Posterior vena cava (tissue), 2 donors: ENCODE results near the gene ELANE. TPM values are rescaled to one million over a fixed set of nuclear protein-coding genes. Genes with fewer than 3 reads are reported as not detected.
"Not testable (repeated sequence)": the region's sequence is repeated elsewhere in the genome, so short reads cannot be mapped to it uniquely, and the experiment has no call there.

Source experiments
- DNase-seq: peaks from one replicate; pipeline ENCODE4 v3.0.0-alpha.2; 2020; ENCODE audit warnings: low spot score
- intact Hi-C, 2 donors: fragments of 100-400 bp; cut with DNase I; formaldehyde crosslinking; loops; one replicate each; pipeline versions ENCODE4 v1.14.1 to v1.14.2; 2022 to 2023
- total RNA-seq, 2 donors: library from RNA; stranded (reverse); fragmentation: NEBNext Ultra II Directional; extraction: Animal tissue kit (Norgen Biotek cat#: 25700); gene quantifications; one replicate each; pipeline ENCODE4 v1.2.1, GENCODE V29; 2021
- donor health status: DM: yes; HTN: yes; CAD: no.
- donor health status: DM: yes; HTN: yes; CAD: no.

Gene ELANE
- total RNA-seq, 2 donors from 2014 or later, result 0.33 to 2.2 TPM

- intact Hi-C loops, result loop anchor here in 1 of 2 donors (10.0 kb wide), 1 partner anchor 287 kb away; the partner anchor contains the start of gene SBNO2
- DNase-seq, result no peak
These were observed 35.5 kb downstream of the ELANE start for GRCh38 chr19:887599-887998.

GRCh38 chr19:888581-889385 lies 36.7 kb downstream of the ELANE start:
- intact Hi-C loops, result loop anchor here in 1 of 2 donors (10.0 kb wide), 1 partner anchor 286 kb away; the partner anchor contains the start of gene SBNO2
- no peak for DNase-seq

GRCh38 chr19:889662-890295 lies 37.7 kb downstream of the ELANE start:
- intact Hi-C loops, result loop anchor here in 1 of 2 donors (10.0 kb wide), 1 partner anchor 285 kb away; the partner anchor contains the start of gene SBNO2
- DNase-seq, result no peak

GRCh38 chr19:890831-891230 lies 38.7 kb downstream of the ELANE start:
- no peak for DNase-seq
- intact Hi-C loops, result no loop called here

GRCh38 chr19:891421-892200 lies 39.5 kb downstream of the ELANE start:
- intact Hi-C loops, DNase-seq: not testable (repeated sequence)

GRCh38 chr19:892243-892893 lies 40.3 kb downstream of the ELANE start:
- no peak for DNase-seq
- intact Hi-C loops, result no loop called here

- intact Hi-C loops, result no loop called here
- peak; percentile 97 for DNase-seq
These were observed 41.0 kb downstream of the ELANE start, which contains the start of the genes MED16 and RNU6-9 for GRCh38 chr19:892894-893689. Gene MED16 (minus strand): TSS chr19:893187. CDS start chr19:891131, 2,056 bp downstream. Gene RNU6-9 (plus strand): TSS chr19:893484.

GRCh38 chr19:896434-896833 lies 44.3 kb downstream of the ELANE start:
- DNase-seq, result no peak
- intact Hi-C loops, result no loop called here

- DNase-seq, result no peak
- intact Hi-C loops, result no loop called here
These were observed 44.9 kb downstream of the ELANE start for GRCh38 chr19:896999-897398.

GRCh38 chr19:897442-898039 lies 45.4 kb downstream of the ELANE start:
- intact Hi-C loops, result no loop called here
- DNase-seq, result no peak

- no peak for DNase-seq
- intact Hi-C loops, result no loop called here
These were observed 46.6 kb downstream of the ELANE start for GRCh38 chr19:898663-899062.

GRCh38 chr19:899336-900042 lies 47.4 kb downstream of the ELANE start:
- intact Hi-C loops, result no loop called here
- DNase-seq, result no peak

GRCh38 chr19:900043-900301 lies 47.9 kb downstream of the ELANE start:
- intact Hi-C loops, result no loop called here
- DNase-seq, result no peak

- intact Hi-C loops, result no loop called here
- DNase-seq, result no peak
These were observed 48.4 kb downstream of the ELANE start for GRCh38 chr19:900302-901111.

- intact Hi-C loops, result no loop called here
- no peak for DNase-seq
These were observed 49.4 kb downstream of the ELANE start for GRCh38 chr19:901216-902092.

- DNase-seq, result no peak
- intact Hi-C loops, result no loop called here
These were observed 49.9 kb downstream of the ELANE start for GRCh38 chr19:902093-902370.
